ENCODE data around the gene TANK. TPM values are rescaled to one million over a fixed set of nuclear protein-coding genes. Genes with fewer than 3 reads are reported as not detected.

Gene TANK
- total and polyA plus RNA-seq, 2 donors from 2014 or later: 21.2 to 56.1 TPM

DNA sequence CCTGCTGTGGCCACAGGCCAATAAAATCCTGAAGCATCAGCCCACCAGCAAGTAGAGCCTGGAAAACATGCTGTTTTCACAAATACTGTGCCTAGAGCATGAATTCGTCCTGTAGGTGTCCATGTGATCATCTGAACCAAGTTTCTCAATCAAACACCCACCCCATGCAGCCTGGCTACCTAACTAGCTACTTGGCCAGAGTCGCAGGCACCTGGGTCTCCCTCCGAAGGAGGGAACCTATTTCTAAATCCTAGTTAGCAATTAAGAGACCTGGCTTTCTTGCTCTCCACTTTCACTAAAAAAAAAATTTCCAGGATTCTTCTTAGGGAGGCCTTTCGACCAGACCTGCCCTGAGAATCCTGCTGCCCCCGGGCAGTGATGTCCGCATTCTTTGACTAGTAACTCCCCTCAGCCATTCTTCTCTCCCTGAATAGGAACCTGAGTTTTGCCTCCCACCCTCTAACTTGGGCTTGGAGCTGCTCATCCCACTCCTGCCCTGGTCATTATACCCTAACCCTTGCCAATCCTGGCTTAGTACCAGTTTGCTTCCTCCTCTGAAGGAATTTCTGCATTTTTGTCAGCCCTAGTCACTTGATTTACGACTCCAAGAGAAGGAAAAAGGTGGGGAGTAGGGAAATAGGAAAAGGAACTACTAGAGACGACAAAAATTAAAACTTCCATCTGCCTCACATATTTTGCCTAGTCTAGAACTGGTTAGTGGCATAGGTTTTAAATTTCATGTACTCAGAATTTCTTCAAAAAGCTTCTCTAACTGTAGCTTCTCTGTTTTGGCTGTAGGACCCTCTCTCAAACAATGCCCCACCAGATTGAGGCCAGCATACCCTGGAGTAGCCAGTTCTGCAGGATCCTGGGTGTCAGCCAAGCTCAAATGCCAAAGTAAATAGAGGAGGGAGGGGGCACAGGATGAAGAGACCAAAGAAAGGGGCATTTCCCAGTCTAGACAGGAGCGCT, 25.4 kb upstream of the TANK start:
- intact Hi-C loops (cut with DNase I): no loop called here
- peaks cover 0 to 13% (median 11%) of the 10 kb centered on the region in 3 donors for H3K4me1 ChIP-seq (ENCODE audit: control insufficient read depth in 2 of 3, insufficient read depth in 2 of 3, low read depth in 1 of 3, low read length in 3 of 3)
- DNase-seq: peak; percentile 35 to 75 (median 63)
- no peak for TF ChIP-seq CTCF (IDR thresholded peaks at IDR 0.05; ENCODE audit: borderline replicate concordance, extremely low read depth, insufficient read depth)
- peak overlapping the region in 1 of 3 donors; percentile 32 for H3K4me3 ChIP-seq (ENCODE audit: low read length in 3 of 3)
- peaks cover 0 to 2% (median 0%) of the 10 kb centered on the region in 3 donors for H3K9me3 ChIP-seq (ENCODE audit: control insufficient read depth in 2 of 3, insufficient read depth in 1 of 3, low read length in 3 of 3)
- peak overlapping the region in 1 of 2 donors; percentile 78 for H3K27ac ChIP-seq (ENCODE audit: low read depth in 2 of 2, low read length in 2 of 2)
- H3K36me3 ChIP-seq (ENCODE audit: control insufficient read depth in 2 of 3, insufficient read depth in 3 of 3, low read length in 3 of 3): no peaks in the 10 kb centered on the region
- FAIRE-seq: no peak
- H3K9ac ChIP-seq (ENCODE audit: low read length in 3 of 3): no peak overlapping the region
- no peaks in the 10 kb centered on the region for H3K27me3 ChIP-seq (ENCODE audit: control insufficient read depth, insufficient read depth, low read length)

DNA sequence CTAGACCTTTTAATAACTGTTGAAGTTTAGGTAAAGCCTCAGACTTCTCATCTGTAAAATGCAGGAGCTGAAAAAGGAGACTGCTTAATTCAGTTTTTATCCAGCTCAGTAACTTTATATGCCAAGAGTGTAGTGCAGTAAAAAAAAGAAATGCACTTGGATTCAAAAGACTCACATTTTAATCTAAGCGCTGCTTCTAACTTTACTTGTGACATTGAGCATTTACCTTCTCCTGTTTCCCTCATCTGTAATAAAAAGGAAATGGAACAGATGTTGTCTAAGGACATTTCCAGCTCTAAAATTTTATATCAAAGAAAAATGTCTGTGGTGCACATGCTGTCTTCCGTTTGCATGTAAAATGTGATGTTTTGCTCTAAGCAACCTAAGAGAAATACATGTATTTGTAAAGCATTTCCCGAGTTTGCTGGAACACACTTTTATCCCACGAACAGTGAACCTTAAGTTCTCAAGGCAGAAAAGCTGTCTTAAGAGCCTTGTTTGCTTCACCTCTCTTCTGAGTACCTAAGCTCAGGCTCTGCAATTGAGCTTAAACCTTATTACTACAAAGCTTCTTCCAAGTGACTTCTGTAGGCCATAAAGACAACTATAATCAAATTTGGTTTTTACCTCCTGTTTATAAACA, 24.2 kb upstream of the TANK start:
- peak in 2 of 5 donors; percentile 45 to 46 for DNase-seq
- Histone ChIP-seq H3K9ac (ENCODE audit: low read length in 3 of 3) (peak overlapping the region in 1 of 3 donors; percentile 20), H3K27ac (ENCODE audit: low read depth in 2 of 2, low read length in 2 of 2) (peak overlapping the region in 1 of 2 donors; percentile 49), H3K4me1 (ENCODE audit: control insufficient read depth in 2 of 3, insufficient read depth in 2 of 3, low read depth in 1 of 3, low read length in 3 of 3) (peaks cover 0 to 13% (median 11%) of the 10 kb centered on the region in 3 donors), H3K27me3 (ENCODE audit: control insufficient read depth, insufficient read depth, low read length) (no peaks in the 10 kb centered on the region), H3K9me3 (ENCODE audit: control insufficient read depth in 2 of 3, insufficient read depth in 1 of 3, low read length in 3 of 3) (peaks cover 0 to 2% (median 0%) of the 10 kb centered on the region in 3 donors), H3K36me3 (ENCODE audit: control insufficient read depth in 2 of 3, insufficient read depth in 3 of 3, low read length in 3 of 3) (no peaks in the 10 kb centered on the region), H3K4me3 (ENCODE audit: low read length in 3 of 3) (no peak overlapping the region)
- FAIRE-seq: no peak
- TF ChIP-seq CTCF (IDR thresholded peaks at IDR 0.05; ENCODE audit: borderline replicate concordance, extremely low read depth, insufficient read depth): no peak
- intact Hi-C loops (cut with DNase I): no loop called here

- Histone ChIP-seq H3K27ac (ENCODE audit: low read depth in 2 of 2, low read length in 2 of 2) (peak overlapping the region in 1 of 2 donors; percentile 49), H3K9ac (ENCODE audit: low read length in 3 of 3) (no peak overlapping the region), H3K4me1 (ENCODE audit: control insufficient read depth in 2 of 3, insufficient read depth in 2 of 3, low read depth in 1 of 3, low read length in 3 of 3) (peaks cover 0 to 13% (median 11%) of the 10 kb centered on the region in 3 donors), H3K9me3 (ENCODE audit: control insufficient read depth in 2 of 3, insufficient read depth in 1 of 3, low read length in 3 of 3) (peaks cover 0 to 2% (median 0%) of the 10 kb centered on the region in 3 donors), H3K27me3 (ENCODE audit: control insufficient read depth, insufficient read depth, low read length) (no peaks in the 10 kb centered on the region), H3K4me3 (ENCODE audit: low read length in 3 of 3) (peak overlapping the region in 1 of 3 donors; percentile 31), H3K36me3 (ENCODE audit: control insufficient read depth in 2 of 3, insufficient read depth in 3 of 3, low read length in 3 of 3) (no peaks in the 10 kb centered on the region)
- intact Hi-C loops (cut with DNase I): no loop called here
- no peak for TF ChIP-seq CTCF (IDR thresholded peaks at IDR 0.05; ENCODE audit: borderline replicate concordance, extremely low read depth, insufficient read depth)
- DNase-seq (peak in 2 of 5 donors; percentile 33 to 46), FAIRE-seq (peak; percentile 19)
These were observed 23.4 kb upstream of the TANK start for GRCh38 chr2:161136696-161137324.

Measured in kidney (tissue), 14 donors.